ENCODE results near the gene USP37.

Gene USP37

GRCh38 chr2:218431878-218432277 lies 136.3 kb downstream of the USP37 start:
- TF ChIP-seq POLR2AphosphoS5 (IDR thresholded peaks at IDR 0.05; ENCODE audit: low read depth, low read length) = no peak
- no peak for TF ChIP-seq SIN3A (IDR thresholded peaks at IDR 0.05; ENCODE audit: borderline replicate concordance, insufficient read depth, low read length)
- no peak for TF ChIP-seq FOXP2 (optimal IDR thresholded peaks at IDR 0.05; ENCODE audit: borderline replicate concordance, extremely low read depth, extremely low read length, insufficient read depth)

GRCh38 chr2:218430721-218431120 lies 137.4 kb downstream of the USP37 start:
- TF ChIP-seq REST (IDR thresholded peaks at IDR 0.05; ENCODE audit: insufficient read depth in 1 of 2, low read depth in 2 of 2, low read length in 2 of 2) (no peak), FOXP2 (optimal IDR thresholded peaks at IDR 0.05; ENCODE audit: borderline replicate concordance, extremely low read depth, extremely low read length, insufficient read depth) (no peak), SIN3A (IDR thresholded peaks at IDR 0.05; ENCODE audit: borderline replicate concordance, insufficient read depth, low read length) (no peak), TAF1 (IDR thresholded peaks at IDR 0.05; ENCODE audit: borderline replicate concordance, insufficient read depth, low read length) (no peak)

DNA sequence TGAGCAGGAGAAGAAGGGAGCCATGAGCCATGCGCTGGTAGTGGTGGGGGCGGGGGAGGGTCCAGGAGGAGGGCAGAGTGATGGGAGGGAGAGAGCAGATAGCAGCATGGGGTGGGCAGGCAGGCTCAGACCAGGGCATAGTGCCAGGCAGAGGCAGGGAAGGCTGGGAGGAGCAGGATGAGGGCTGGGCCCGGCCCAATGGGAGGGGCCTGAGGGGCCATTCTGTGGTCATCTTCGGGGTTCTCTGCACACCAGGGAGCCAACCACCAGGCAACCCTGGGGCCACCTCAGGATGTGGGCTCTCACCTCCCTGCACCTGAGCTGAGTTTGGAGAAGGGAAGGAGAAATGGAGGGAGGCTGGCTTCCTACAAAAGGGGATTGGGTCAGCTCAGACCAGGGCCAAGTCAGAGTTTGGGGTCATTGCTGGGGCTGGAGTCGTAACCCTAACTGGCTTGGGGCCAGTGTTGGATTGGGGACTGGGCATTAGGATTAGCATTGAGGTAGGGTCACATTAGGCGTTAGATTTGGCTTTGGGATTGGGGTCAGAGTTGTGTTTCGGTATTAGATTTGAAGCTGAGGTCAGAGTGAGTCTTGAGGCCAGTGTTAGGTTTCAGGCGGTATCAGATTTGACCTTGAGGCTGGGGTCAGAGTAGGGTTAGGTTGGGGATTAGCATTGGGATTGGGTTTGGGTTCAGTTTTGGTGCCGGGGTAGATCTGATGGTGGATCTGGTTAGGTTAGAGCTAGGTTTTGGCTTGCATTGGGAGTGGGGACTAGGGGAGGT lies 138.0 kb downstream of the USP37 start:
- no peak for TF ChIP-seq SIN3A (IDR thresholded peaks at IDR 0.05; ENCODE audit: borderline replicate concordance, insufficient read depth, low read length)
- TF ChIP-seq FOXP2 (optimal IDR thresholded peaks at IDR 0.05; ENCODE audit: borderline replicate concordance, extremely low read depth, extremely low read length, insufficient read depth) = no peak
- TF ChIP-seq POLR2AphosphoS5 (IDR thresholded peaks at IDR 0.05; ENCODE audit: low read depth, low read length) = no peak
- no peak for TF ChIP-seq TAF1 (IDR thresholded peaks at IDR 0.05; ENCODE audit: borderline replicate concordance, insufficient read depth, low read length)
- no peak for TF ChIP-seq REST (IDR thresholded peaks at IDR 0.05; ENCODE audit: insufficient read depth in 1 of 2, low read depth in 2 of 2, low read length in 2 of 2)

- TF ChIP-seq REST (IDR thresholded peaks at IDR 0.05; ENCODE audit: insufficient read depth in 1 of 2, low read depth in 2 of 2, low read length in 2 of 2) (no peak), SIN3A (IDR thresholded peaks at IDR 0.05; ENCODE audit: borderline replicate concordance, insufficient read depth, low read length) (no peak)
Measured at GRCh38 chr2:218428846-218429558, 139.1 kb downstream of the USP37 start.

DNA sequence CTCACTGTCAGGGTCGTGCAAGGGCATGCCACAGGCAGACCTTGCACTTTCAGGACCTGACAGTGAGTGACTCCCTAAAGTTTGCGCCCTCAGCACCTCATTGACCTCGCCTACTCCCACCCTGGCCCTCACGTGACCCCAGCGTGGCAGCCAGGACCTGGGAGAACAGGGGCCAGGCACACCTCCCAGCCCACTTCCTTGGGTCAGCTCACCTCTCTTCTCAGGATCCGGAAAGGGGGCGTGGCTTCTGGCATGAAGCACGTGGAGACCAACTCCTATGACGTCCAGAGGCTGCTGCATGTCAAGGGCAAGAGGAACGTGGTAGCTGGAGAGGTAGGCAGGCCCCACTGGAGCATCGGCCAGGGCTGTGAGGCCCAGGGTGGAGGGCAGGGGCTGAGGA lies 140.4 kb downstream of the USP37 start:
- TF ChIP-seq REST (IDR thresholded peaks at IDR 0.05; ENCODE audit: insufficient read depth in 1 of 2, low read depth in 2 of 2, low read length in 2 of 2) = no peak

Data from PFSK-1 (cell line).